ENCODE measurements around the gene CMIP. TPM values are rescaled to one million over a fixed set of nuclear protein-coding genes. Genes with fewer than 3 reads are reported as not detected.

Gene CMIP
- total RNA-seq, 1 donor from 2014 or later: 27.7 TPM

DNA sequence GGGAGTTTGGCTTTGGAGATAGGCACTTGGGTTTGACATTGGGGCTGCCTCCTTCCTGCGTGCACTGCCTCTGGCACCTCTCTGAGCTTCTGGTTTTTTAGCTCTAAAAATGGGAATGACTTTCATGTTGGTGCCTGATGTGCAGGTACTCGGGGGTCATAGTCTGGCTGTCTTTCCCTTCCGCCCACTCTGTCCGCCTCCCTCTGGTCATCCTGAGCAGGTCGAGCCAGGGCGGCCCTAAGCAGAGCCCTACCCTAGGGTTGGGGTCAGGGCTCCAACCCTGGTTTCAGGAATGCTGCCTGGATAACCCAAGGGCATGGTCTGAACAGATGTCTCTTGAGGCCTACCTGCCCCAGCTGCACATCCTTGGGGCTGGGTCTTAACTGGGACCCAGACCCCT is 64.8 kb downstream of the CMIP start:
- no peak overlapping the region for H3K4me3 ChIP-seq (ENCODE audit: low read depth, low read length)
- DNase-seq (ENCODE audit: low read depth): no peak
- H3K27me3 ChIP-seq (ENCODE audit: control insufficient read depth, insufficient read depth, low read length): no peaks in the 10 kb centered on the region
- TF ChIP-seq, protein P1, sequence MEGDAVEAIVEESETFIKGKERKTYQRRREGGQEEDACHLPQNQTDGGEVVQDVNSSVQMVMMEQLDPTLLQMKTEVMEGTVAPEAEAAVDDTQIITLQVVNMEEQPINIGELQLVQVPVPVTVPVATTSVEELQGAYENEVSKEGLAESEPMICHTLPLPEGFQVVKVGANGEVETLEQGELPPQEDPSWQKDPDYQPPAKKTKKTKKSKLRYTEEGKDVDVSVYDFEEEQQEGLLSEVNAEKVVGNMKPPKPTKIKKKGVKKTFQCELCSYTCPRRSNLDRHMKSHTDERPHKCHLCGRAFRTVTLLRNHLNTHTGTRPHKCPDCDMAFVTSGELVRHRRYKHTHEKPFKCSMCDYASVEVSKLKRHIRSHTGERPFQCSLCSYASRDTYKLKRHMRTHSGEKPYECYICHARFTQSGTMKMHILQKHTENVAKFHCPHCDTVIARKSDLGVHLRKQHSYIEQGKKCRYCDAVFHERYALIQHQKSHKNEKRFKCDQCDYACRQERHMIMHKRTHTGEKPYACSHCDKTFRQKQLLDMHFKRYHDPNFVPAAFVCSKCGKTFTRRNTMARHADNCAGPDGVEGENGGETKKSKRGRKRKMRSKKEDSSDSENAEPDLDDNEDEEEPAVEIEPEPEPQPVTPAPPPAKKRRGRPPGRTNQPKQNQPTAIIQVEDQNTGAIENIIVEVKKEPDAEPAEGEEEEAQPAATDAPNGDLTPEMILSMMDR (IDR thresholded peaks at IDR 0.05; ENCODE audit: insufficient read depth, low read length, poor library complexity, severe bottlenecking): no peak
- H3K36me3 ChIP-seq (ENCODE audit: control insufficient read depth, insufficient read depth, low read length): no peaks in the 10 kb centered on the region

DNA sequence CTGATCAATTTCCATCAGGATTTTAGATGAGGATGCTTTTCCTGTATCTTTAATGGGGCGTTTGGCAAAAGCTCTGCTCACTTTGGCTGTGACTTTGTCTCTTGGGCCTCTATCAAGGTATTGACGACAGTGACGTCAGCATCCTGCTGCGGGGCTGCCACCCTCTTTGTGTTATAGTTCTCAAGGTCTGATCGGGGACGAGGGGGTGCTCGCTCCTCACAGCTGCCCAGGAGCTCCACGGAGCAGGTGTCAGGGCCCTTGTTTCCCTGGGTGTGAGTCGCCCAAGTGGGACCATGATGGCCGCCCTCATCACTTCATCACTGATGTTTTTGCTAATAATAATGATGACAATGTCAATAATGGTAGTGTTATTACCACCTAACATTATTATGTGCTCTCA is 65.4 kb downstream of the CMIP start:
- H3K27me3 ChIP-seq (ENCODE audit: control insufficient read depth, insufficient read depth, low read length): no peaks in the 10 kb centered on the region
- DNase-seq (ENCODE audit: low read depth): no peak
- H3K36me3 ChIP-seq (ENCODE audit: control insufficient read depth, insufficient read depth, low read length): no peaks in the 10 kb centered on the region
- no peak overlapping the region for H3K4me3 ChIP-seq (ENCODE audit: low read depth, low read length)
- TF ChIP-seq, protein P1 (IDR thresholded peaks at IDR 0.05; ENCODE audit: insufficient read depth, low read length, poor library complexity, severe bottlenecking): no peak

DNA sequence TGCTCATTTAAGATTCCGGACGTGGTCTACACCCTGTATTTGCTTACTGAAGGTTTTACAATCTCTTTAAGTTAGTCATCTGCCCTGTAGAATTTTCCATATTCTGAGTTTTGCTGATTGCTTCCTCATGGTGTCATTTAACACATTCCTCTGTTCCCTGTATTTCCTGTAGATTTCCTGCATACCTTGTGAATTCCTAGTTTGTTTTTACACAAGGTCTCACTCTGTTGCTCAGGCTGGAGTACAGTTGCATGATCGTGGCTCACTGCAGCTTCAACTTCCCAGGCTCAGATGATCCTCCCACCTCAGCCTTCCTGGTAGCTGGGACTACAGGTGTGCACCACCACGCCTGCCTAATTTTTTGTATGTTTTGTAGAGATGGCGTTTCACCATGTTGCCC is 66.8 kb downstream of the CMIP start:
- Histone ChIP-seq H3K4me3 (ENCODE audit: low read depth, low read length) (no peak overlapping the region), H3K36me3 (ENCODE audit: control insufficient read depth, insufficient read depth, low read length) (no peaks in the 10 kb centered on the region), H3K27me3 (ENCODE audit: control insufficient read depth, insufficient read depth, low read length) (no peaks in the 10 kb centered on the region)
- TF ChIP-seq, protein P1 (IDR thresholded peaks at IDR 0.05; ENCODE audit: insufficient read depth, low read length, poor library complexity, severe bottlenecking): no peak
- DNase-seq (ENCODE audit: low read depth): peak; percentile 52

DNA sequence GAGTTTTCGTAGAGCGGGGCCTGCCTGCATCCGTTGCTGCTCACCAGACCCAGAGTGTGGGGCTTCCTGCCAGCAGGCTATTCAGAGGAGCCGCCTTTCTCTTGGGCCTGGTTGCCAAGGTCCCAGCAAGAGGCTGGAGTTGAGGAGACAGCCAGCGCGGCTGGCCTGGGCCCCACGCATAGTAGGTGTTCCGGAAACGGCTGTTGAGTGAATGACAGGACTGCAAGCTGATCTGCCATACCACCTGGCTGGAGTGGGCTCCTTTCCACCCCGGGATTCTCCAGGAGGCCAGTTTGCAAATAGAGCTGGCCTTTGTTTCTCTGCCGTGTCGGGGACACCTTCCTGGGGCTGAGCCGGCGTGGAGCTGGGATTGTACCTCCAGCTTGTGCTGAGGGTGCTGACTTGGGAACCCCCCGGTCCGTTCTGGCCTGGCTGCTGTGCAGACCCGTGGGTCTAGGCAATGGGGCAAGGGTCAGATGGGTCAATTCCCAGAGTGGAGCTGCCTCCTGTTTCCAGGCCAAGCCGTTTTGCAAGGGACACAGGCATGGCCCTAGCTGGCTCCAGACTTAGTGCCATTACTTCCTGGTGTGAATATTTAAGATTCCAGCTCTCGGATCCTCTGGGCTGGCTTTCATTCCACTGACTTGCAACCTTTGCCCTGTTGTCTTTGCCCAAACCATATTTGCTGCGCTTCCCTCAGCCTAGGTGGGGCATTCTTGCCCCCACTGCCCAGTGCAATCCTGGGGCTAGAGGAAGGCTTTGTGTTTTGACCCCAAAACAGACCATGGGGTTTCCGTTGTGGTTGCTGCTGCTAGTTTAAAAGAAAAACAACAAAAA is 68.8 kb downstream of the CMIP start:
- TF ChIP-seq, protein P1 (IDR thresholded peaks at IDR 0.05; ENCODE audit: insufficient read depth, low read length, poor library complexity, severe bottlenecking): no peak
- H3K36me3 ChIP-seq (ENCODE audit: control insufficient read depth, insufficient read depth, low read length): peaks cover 2% of the 10 kb centered on the region
- no peak for DNase-seq (ENCODE audit: low read depth)

DNA sequence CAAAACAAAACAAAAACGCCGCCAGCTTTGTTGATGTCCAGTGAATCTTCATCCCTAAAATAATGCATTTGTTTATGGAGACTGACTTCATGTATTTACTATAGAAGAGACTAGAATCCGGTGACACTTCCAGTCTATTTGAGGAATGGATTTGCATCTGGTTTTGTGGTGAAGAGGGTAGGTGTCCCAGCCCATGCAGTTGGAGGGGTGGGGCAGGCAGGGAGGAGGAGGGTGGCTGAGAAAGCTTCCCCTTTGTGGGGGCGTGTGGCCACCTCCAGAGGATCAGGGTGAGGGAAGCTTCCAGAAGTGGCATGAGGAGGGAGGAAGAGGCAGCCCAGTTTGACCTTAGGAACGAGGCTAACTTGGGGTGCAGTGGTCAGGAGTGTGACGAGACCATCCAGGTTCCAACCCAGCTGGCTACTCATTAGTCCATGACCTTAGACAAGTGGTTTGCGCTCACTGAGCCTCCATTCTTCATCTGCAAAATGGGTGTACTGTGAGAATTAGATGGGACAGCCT is 69.5 kb downstream of the CMIP start:
- Histone ChIP-seq H3K4me3 (ENCODE audit: low read depth, low read length) (no peak overlapping the region), H3K36me3 (ENCODE audit: control insufficient read depth, insufficient read depth, low read length) (peaks cover 2% of the 10 kb centered on the region), H3K27me3 (ENCODE audit: control insufficient read depth, insufficient read depth, low read length) (no peaks in the 10 kb centered on the region)
- DNase-seq (ENCODE audit: low read depth): no peak
- TF ChIP-seq, protein P1 (IDR thresholded peaks at IDR 0.05; ENCODE audit: insufficient read depth, low read length, poor library complexity, severe bottlenecking): no peak

More for the DNA sequence above, 68.8 kb downstream of the CMIP start:
- no peaks in the 10 kb centered on the region for H3K27me3 ChIP-seq (ENCODE audit: control insufficient read depth, insufficient read depth, low read length)
- H3K4me3 ChIP-seq (ENCODE audit: low read depth, low read length): no peak overlapping the region
